GM23338 (cell line): Measurements from ENCODE around the gene STAT5B. TPM values are rescaled to one million over a fixed set of nuclear protein-coding genes. Genes with fewer than 3 reads are reported as not detected.

Source experiments
- ATAC-seq: fragments of 200-7000 bp; cut with Tn5 transposase; 3 replicates; pipeline ENCODE4 v1.9.1; 2020
- DNase-seq: peaks from one replicate; pipeline ENCODE4 v3.0.0-alpha.2; 2015; ENCODE audit warnings: low spot score
- H2AFZ ChIP-seq: fragments of 200-600 bp; sonication (generic); 2 replicates; pipeline ENCODE4 v1.8.0; 2016; ENCODE audit warnings: antibody characterized with exemption, mild to moderate bottlenecking, moderate library complexity
- H3F3A ChIP-seq: fragments of 200-600 bp; sonication (generic); replicated peaks from 2 replicates; pipeline ENCODE4 v1.8.0; 2017; ENCODE audit warnings: antibody characterized with exemption, mixed run types, low read depth
- H3K27ac ChIP-seq: fragments of 200-600 bp; sonication (generic); 2 replicates; pipeline ENCODE4 v1.6.1; 2016; ENCODE audit warnings: low read depth
- H3K27me3 ChIP-seq: fragments of 200-600 bp; sonication (generic); 2 replicates; pipeline ENCODE4 v1.8.0; 2016; ENCODE audit warnings: mild to moderate bottlenecking, mixed run types, moderate library complexity; ENCODE audit not compliant: insufficient read depth
- H3K36me3 ChIP-seq: fragments of 200-600 bp; sonication (generic); 2 replicates; pipeline ENCODE4 v1.8.0; 2016; ENCODE audit warnings: mild to moderate bottlenecking; ENCODE audit not compliant: insufficient read depth
- H3K4me1 ChIP-seq: fragments of 200-600 bp; sonication (generic); 2 replicates; pipeline ENCODE4 v1.8.0; 2016; ENCODE audit warnings: mild to moderate bottlenecking, moderate library complexity; ENCODE audit not compliant: insufficient read depth
- H3K4me2 ChIP-seq: fragments of 200-600 bp; sonication (generic); 2 replicates; pipeline ENCODE4 v1.7.1; 2017; ENCODE audit warnings: mixed run types
- H3K4me3 ChIP-seq: fragments of 200-600 bp; sonication (generic); 2 replicates; pipeline ENCODE4 v1.6.1; 2016; ENCODE audit warnings: mixed run types
- H3K79me2 ChIP-seq: fragments of 200-600 bp; sonication (generic); replicated peaks from 2 replicates; pipeline ENCODE4 v1.8.0; 2017; ENCODE audit warnings: mild to moderate bottlenecking; ENCODE audit not compliant: insufficient read depth
- H3K9me2 ChIP-seq: fragments of 200-600 bp; sonication (generic); 2 replicates; pipeline ENCODE4 v1.8.0; 2017; ENCODE audit not compliant: insufficient read depth
- H4K20me1 ChIP-seq: fragments of 200-600 bp; sonication (generic); replicated peaks from 2 replicates; pipeline ENCODE4 v1.8.0; 2017; ENCODE audit warnings: mild to moderate bottlenecking; ENCODE audit not compliant: insufficient read depth
- H3K27ac Mint-ChIP-seq: 2 replicates; pipeline ENCODE4 v1.8.0; 2020; ENCODE audit warnings: inconsistent platforms, mild to moderate bottlenecking, moderate library complexity, mixed read lengths
- H3K27me3 Mint-ChIP-seq: 3 replicates; pipeline ENCODE4 v1.8.0; 2022; ENCODE audit warnings: low read depth, mild to moderate bottlenecking, moderate library complexity, mixed read lengths, inconsistent platforms; ENCODE audit not compliant: insufficient read depth, poor library complexity
- H3K36me3 Mint-ChIP-seq: 3 replicates; pipeline ENCODE4 v1.8.0; 2021; ENCODE audit warnings: low read depth, mild to moderate bottlenecking, inconsistent platforms, moderate library complexity, mixed read lengths
- H3K4me1 Mint-ChIP-seq: 3 replicates; pipeline ENCODE4 v1.8.0; 2020; ENCODE audit warnings: mild to moderate bottlenecking, inconsistent platforms, mixed read lengths
- H3K4me3 Mint-ChIP-seq: 3 replicates; pipeline ENCODE4 v1.8.0; 2021; ENCODE audit warnings: moderate library complexity, mild to moderate bottlenecking, inconsistent platforms, mixed read lengths
- H3K9me3 Mint-ChIP-seq: 3 replicates; pipeline ENCODE4 v1.8.0; 2020; ENCODE audit warnings: moderate library complexity, mild to moderate bottlenecking, inconsistent platforms, mixed read lengths
- CREB1 ChIP-seq: fragments of 250-450 bp; sonication (Bioruptor Pico); IDR thresholded peaks from 2 replicates; pipeline ENCODE4 v1.5.0; 2020; ENCODE audit warnings: low read depth, mild to moderate bottlenecking, moderate library complexity
- EZH2 ChIP-seq: fragments of 200-600 bp; sonication (generic); IDR thresholded peaks from one replicate; pipeline ENCODE4 v1.8.0; 2017; ENCODE audit warnings: antibody characterized with exemption, mild to moderate bottlenecking, low read depth; ENCODE audit not compliant: unreplicated experiment
- EZH2phosphoT487 ChIP-seq: fragments of 200-600 bp; sonication (generic); IDR thresholded peaks from one replicate; pipeline ENCODE4 v1.8.1; 2018; ENCODE audit warnings: antibody characterized with exemption; ENCODE audit not compliant: unreplicated experiment
- JUNB ChIP-seq: IDR thresholded peaks from one replicate; pipeline ENCODE4 v1.6.1; 2016; ENCODE audit warnings: antibody characterized with exemption; ENCODE audit not compliant: unreplicated experiment
- NANOG ChIP-seq: IDR thresholded peaks from 2 replicates; pipeline ENCODE4 v1.6.1; 2016; ENCODE audit warnings: antibody characterized with exemption, borderline replicate concordance
- POLR2AphosphoS5 ChIP-seq: IDR thresholded peaks from 2 replicates; pipeline ENCODE4 v1.6.1; 2016; ENCODE audit warnings: antibody characterized with exemption, low read depth
- REST ChIP-seq: IDR thresholded peaks from one replicate; pipeline ENCODE4 v1.6.1; 2018; ENCODE audit warnings: antibody characterized with exemption; ENCODE audit not compliant: unreplicated experiment
- STAT1 ChIP-seq: IDR thresholded peaks from one replicate; pipeline ENCODE4 v1.6.1; 2016; ENCODE audit warnings: antibody characterized with exemption; ENCODE audit not compliant: unreplicated experiment
- ZNF114 ChIP-seq: fragments of 250-450 bp; sonication (Bioruptor Pico); IDR thresholded peaks from 2 replicates; pipeline ENCODE4 v1.5.0; 2020; ENCODE audit warnings: mild to moderate bottlenecking, moderate library complexity
- ZNF331 ChIP-seq: fragments of 250-450 bp; sonication (Bioruptor Pico); IDR thresholded peaks from 2 replicates; pipeline ENCODE4 v1.5.0; 2020; ENCODE audit warnings: low read depth, mild to moderate bottlenecking, moderate library complexity
- ZNF462 ChIP-seq: fragments of 250-450 bp; sonication (Bioruptor Pico); IDR thresholded peaks from 2 replicates; pipeline ENCODE4 v1.5.0; 2020; ENCODE audit warnings: mild to moderate bottlenecking, moderate library complexity
- polyA plus RNA-seq: library from polyadenylated mRNA; unstranded; fragments of >200 nt; fragmentation: Nextera tagmentation; extraction: Ambion mirVana; gene quantifications from 2 replicates; pipeline ENCODE4 v1.2.1, GENCODE V29; 2016
- total RNA-seq: library from RNA; depleted of rRNA; stranded (reverse); fragments of >200 nt; shearing (Covaris generic); gene quantifications from 2 replicates; pipeline ENCODE4 v1.2.3, GENCODE V29; 2014
- TF ChIP-seq, protein P1 (sequence below), 2 experiments: fragments of 200-600 bp in 1 of 2; sonication (generic) in 1 of 2; conservative IDR thresholded peaks; 2 replicates each; pipeline versions ENCODE4 v1.5.1 to v1.6.1; 2016 to 2017; ENCODE audit warnings: antibody characterized with exemption in 2 of 2, low read depth in 2 of 2, mild to moderate bottlenecking in 2 of 2, moderate library complexity in 1 of 2
- TF ChIP-seq, protein P2 (sequence below): IDR thresholded peaks from 2 replicates; pipeline ENCODE4 v1.6.1; 2016; ENCODE audit warnings: antibody characterized with exemption

Gene STAT5B
- total and polyA plus RNA-seq, 2 experiments from 2014 or later = 13.9 to 60.5 TPM

GRCh38 chr17:42290577-42290976, 14.4 kb upstream of the STAT5B start:
- Histone ChIP-seq H4K20me1 (no peaks in the 10 kb centered on the region), H3K27me3 (peaks cover 42% of the 10 kb centered on the region), H3K27ac (no peak overlapping the region), H2AFZ (no peak overlapping the region), H3K79me2 (no peaks in the 10 kb centered on the region), H3K4me3 (no peak overlapping the region), H3K9me2 (no peaks in the 10 kb centered on the region), H3K36me3 (no peaks in the 10 kb centered on the region), H3K4me2 (no peak overlapping the region), H3K4me1 (peaks cover 11% of the 10 kb centered on the region), H3F3A (peaks cover 9% of the 10 kb centered on the region; the same call in 1 of the 2 replicates)
- Mint-ChIP-seq H3K36me3 (no peaks in the 10 kb centered on the region), H3K4me3 (no peak overlapping the region; the same call in 2 of the 3 replicates), H3K27ac (no peak overlapping the region), H3K27me3 (peaks cover 30% of the 10 kb centered on the region), H3K9me3 (no peaks in the 10 kb centered on the region), H3K4me1 (peaks cover 13% of the 10 kb centered on the region)
- no peak for TF ChIP-seq ZNF462 (CRISPR knock-in tag)
- TF ChIP-seq, protein P1, sequence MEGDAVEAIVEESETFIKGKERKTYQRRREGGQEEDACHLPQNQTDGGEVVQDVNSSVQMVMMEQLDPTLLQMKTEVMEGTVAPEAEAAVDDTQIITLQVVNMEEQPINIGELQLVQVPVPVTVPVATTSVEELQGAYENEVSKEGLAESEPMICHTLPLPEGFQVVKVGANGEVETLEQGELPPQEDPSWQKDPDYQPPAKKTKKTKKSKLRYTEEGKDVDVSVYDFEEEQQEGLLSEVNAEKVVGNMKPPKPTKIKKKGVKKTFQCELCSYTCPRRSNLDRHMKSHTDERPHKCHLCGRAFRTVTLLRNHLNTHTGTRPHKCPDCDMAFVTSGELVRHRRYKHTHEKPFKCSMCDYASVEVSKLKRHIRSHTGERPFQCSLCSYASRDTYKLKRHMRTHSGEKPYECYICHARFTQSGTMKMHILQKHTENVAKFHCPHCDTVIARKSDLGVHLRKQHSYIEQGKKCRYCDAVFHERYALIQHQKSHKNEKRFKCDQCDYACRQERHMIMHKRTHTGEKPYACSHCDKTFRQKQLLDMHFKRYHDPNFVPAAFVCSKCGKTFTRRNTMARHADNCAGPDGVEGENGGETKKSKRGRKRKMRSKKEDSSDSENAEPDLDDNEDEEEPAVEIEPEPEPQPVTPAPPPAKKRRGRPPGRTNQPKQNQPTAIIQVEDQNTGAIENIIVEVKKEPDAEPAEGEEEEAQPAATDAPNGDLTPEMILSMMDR (conservative IDR thresholded peaks at IDR 0.05; ENCODE audit: low read depth in 2 of 2) = no peak
- TF ChIP-seq EZH2 = no peak
- no peak for TF ChIP-seq NANOG
- TF ChIP-seq, protein P2, sequence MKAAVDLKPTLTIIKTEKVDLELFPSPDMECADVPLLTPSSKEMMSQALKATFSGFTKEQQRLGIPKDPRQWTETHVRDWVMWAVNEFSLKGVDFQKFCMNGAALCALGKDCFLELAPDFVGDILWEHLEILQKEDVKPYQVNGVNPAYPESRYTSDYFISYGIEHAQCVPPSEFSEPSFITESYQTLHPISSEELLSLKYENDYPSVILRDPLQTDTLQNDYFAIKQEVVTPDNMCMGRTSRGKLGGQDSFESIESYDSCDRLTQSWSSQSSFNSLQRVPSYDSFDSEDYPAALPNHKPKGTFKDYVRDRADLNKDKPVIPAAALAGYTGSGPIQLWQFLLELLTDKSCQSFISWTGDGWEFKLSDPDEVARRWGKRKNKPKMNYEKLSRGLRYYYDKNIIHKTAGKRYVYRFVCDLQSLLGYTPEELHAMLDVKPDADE = no peak
- no peak for TF ChIP-seq STAT1
- TF ChIP-seq POLR2AphosphoS5 = no peak
- no peak for TF ChIP-seq EZH2phosphoT487
- no peak for TF ChIP-seq JUNB
- no peak for TF ChIP-seq REST
- TF ChIP-seq CREB1 (CRISPR knock-in tag) = no peak
- no peak for TF ChIP-seq ZNF114 (CRISPR knock-in tag)
- no peak for TF ChIP-seq ZNF331 (CRISPR knock-in tag)
- DNase-seq (no peak), ATAC-seq (no peak)
